ENCODE data around the gene MIGA2. TPM values are rescaled to one million over a fixed set of nuclear protein-coding genes. Genes with fewer than 3 reads are reported as not detected.

MIGA2 gene
- total RNA-seq, 6 experiments from 2014 or later, result 9.1 to 16.4 (median 10.8) TPM

- H3K4me1 ChIP-seq, result peaks cover 0 to 22% (median 9%) of the 10 kb centered on the region in 4 donors
- no peak for TF ChIP-seq POLR2A (IDR thresholded peaks at IDR 0.05)
- no peak for TF ChIP-seq CTCF (IDR thresholded peaks at IDR 0.05)
- H3K9me3 ChIP-seq, result no peaks in the 10 kb centered on the region
- no peak for ATAC-seq
- DNase-seq, result peak in 1 of 3 donors; percentile 42
- WGBS (ENCODE audit: insufficient coverage, low coverage, low lambda C conversion rate, missing lambda C conversion rate), result 66% methylated on average over 8 of the region's 20 CpGs
- H3K4me3 ChIP-seq, result no peak overlapping the region
- H3K27me3 ChIP-seq, result no peaks in the 10 kb centered on the region
- H3K36me3 ChIP-seq, result peaks cover 0 to 35% (median 17%) of the 10 kb centered on the region in 4 donors
- intact Hi-C loops (cut with DNase I), result no loop called here
- H3K27ac ChIP-seq, result no peak overlapping the region
Measured at GRCh38 chr9:129093602-129094386, 57.4 kb downstream of the MIGA2 start.

GRCh38 chr9:129094387-129095169 is 58.2 kb downstream of the MIGA2 start:
- Histone ChIP-seq H3K27ac (no peak overlapping the region), H3K9me3 (no peaks in the 10 kb centered on the region), H3K27me3 (no peaks in the 10 kb centered on the region), H3K4me1 (peaks cover 0 to 15% (median 5%) of the 10 kb centered on the region in 4 donors), H3K4me3 (no peak overlapping the region), H3K36me3 (peaks cover 0 to 35% (median 17%) of the 10 kb centered on the region in 4 donors)
- intact Hi-C loops (cut with DNase I), result no loop called here
- DNase-seq, result peak in 1 of 3 donors; percentile 47
- TF ChIP-seq POLR2A (IDR thresholded peaks at IDR 0.05), result no peak
- TF ChIP-seq CTCF (IDR thresholded peaks at IDR 0.05), result no peak
- no CpG with 5 or more reads among the region's 13 CpGs for WGBS (ENCODE audit: insufficient coverage, low coverage, low lambda C conversion rate, missing lambda C conversion rate)
- ATAC-seq, result peak in 3 of 4 donors; percentile 11 to 34 (median 32)

- Histone ChIP-seq H3K27ac (no peak overlapping the region), H3K4me1 (peaks cover 0 to 9% (median 2%) of the 10 kb centered on the region in 4 donors), H3K9me3 (no peaks in the 10 kb centered on the region), H3K36me3 (peaks cover 0 to 41% (median 17%) of the 10 kb centered on the region in 4 donors), H3K27me3 (no peaks in the 10 kb centered on the region), H3K4me3 (no peak overlapping the region)
- no peak for ATAC-seq
- 98% methylated on average over 13 of the region's 21 CpGs for WGBS (ENCODE audit: insufficient coverage, low coverage, low lambda C conversion rate, missing lambda C conversion rate)
- intact Hi-C loops (cut with DNase I), result no loop called here
- no peak for TF ChIP-seq CTCF (IDR thresholded peaks at IDR 0.05)
- TF ChIP-seq POLR2A (IDR thresholded peaks at IDR 0.05), result no peak
- DNase-seq, result peak in 1 of 3 donors; percentile 44
Measured at GRCh38 chr9:129095170-129095667, 58.8 kb downstream of the MIGA2 start.

- TF ChIP-seq CTCF (IDR thresholded peaks at IDR 0.05), result no peak
- no peak for TF ChIP-seq POLR2A (IDR thresholded peaks at IDR 0.05)
- Histone ChIP-seq H3K9me3 (no peaks in the 10 kb centered on the region), H3K4me1 (peaks cover 0 to 8% (median 0%) of the 10 kb centered on the region in 4 donors), H3K27ac (no peak overlapping the region), H3K36me3 (peaks cover 0 to 44% (median 17%) of the 10 kb centered on the region in 4 donors), H3K4me3 (no peak overlapping the region), H3K27me3 (no peaks in the 10 kb centered on the region)
- peak in 1 of 3 donors; percentile 45 for DNase-seq
- no CpG with 5 or more reads among the region's 12 CpGs for WGBS (ENCODE audit: insufficient coverage, low coverage, low lambda C conversion rate, missing lambda C conversion rate)
- ATAC-seq, result no peak
- intact Hi-C loops (cut with DNase I), result no loop called here
Measured at GRCh38 chr9:129095908-129096307, 59.5 kb downstream of the MIGA2 start.
